KOPT-K1 (cell line): Measurements from ENCODE around the gene AR.

ENCODE experiments used
- H3K27ac ChIP-seq: fragments of 200-600 bp; sonication (generic); 2 replicates; pipeline ENCODE4 v1.5.1; 2016; ENCODE audit warnings: antibody characterized with exemption, mild to moderate bottlenecking, low read depth, low read length; ENCODE audit not compliant: poor library complexity, severe bottlenecking
- H3K36me3 ChIP-seq: fragments of 200-600 bp; sonication (generic); 2 replicates; pipeline ENCODE4 v1.5.1; 2017; ENCODE audit warnings: antibody characterized with exemption, mild to moderate bottlenecking, low read length, moderate library complexity; ENCODE audit not compliant: insufficient read depth
- H3K9me3 ChIP-seq: fragments of 200-600 bp; sonication (generic); 2 replicates; pipeline ENCODE4 v1.5.1; 2017; ENCODE audit warnings: antibody characterized with exemption, low read length, mild to moderate bottlenecking; ENCODE audit not compliant: insufficient read depth, poor library complexity, severe bottlenecking

The AR gene

DNA sequence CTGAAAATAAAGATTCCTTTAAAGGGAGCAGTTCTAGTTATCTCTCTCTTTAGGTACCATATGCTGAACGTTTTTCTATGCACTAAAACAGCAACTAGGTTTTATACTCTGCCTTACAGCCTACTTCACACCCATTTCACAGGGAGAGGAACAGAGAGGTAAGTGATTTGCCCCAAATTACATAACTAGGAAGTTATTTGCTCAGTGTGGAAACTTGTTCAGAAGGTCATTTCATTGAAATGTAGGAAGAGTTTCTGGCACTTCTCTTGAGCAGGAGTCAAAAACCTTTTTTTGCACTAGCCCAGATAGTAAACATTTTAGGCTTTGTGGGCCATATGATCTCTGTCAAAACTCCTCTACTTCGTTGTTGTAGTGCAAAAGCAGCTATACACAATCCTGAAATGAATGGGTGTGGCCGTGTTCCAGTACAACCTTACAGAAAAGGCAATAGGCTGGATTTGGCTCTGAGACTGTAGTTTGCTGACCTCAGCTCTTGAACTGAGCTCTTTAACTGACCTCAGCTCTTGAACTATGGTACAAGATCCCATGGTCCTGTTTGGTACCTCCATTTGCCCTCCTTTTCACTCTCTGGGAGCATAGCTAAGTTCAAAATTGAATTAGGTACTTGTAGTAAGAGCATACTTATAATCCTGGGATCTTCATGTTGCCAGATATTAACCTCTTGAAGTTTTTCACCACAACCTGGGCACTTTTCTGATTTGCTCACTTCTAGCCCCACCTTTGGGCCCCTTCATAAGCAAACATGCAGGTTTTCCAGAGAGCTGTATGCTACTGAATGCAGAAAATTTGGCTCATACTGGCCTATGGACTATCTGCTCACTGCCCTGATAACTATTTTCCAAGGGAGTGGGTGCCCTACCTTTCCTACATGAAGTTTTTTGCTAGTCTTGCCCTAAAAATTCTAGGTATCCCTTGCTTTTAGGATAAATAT, 53.3 kb downstream of the AR start:
- Histone ChIP-seq H3K36me3 (no peaks in the 10 kb centered on the region), H3K9me3 (no peaks in the 10 kb centered on the region), H3K27ac (no peak overlapping the region)

DNA sequence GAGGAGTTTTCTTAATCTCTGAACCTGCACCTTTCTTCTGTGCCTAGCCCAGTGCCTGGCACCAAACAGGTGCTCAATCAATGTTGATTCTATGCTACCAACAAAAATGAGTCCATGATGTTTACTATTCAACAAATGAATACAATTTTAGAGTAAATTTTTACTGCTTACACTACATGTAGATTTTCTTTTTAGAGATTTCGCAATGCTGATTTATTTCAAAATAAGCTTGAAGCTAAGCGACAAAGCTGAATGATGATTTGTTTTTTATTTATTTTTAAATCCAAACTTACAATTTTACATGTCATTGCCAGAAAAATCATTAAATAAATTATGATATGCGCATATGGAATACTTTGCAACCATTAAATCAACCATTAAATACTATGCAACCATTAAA, 55.7 kb downstream of the AR start:
- H3K27ac ChIP-seq = no peak overlapping the region
- no peaks in the 10 kb centered on the region for H3K36me3 ChIP-seq
- no peaks in the 10 kb centered on the region for H3K9me3 ChIP-seq

DNA sequence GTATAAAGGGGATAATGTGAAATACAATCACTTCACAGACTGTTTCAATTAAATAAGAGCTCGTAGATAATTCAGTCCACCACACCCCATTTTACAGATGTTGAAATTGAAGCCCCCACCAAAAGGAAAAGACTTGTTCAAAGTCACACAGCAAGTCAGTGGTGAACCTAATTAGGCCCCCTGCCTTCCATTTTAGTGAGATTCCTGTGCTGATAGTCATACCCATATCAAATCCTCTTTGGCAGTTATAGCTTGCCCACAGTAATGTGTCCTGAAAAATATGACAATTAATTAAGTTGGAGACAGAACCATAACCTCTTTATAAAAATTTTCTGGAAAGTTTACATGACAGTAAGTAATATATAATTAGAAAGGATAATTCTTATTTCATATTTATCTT, 58.0 kb downstream of the AR start:
- Histone ChIP-seq H3K27ac (no peak overlapping the region), H3K9me3 (no peaks in the 10 kb centered on the region), H3K36me3 (no peaks in the 10 kb centered on the region)

DNA sequence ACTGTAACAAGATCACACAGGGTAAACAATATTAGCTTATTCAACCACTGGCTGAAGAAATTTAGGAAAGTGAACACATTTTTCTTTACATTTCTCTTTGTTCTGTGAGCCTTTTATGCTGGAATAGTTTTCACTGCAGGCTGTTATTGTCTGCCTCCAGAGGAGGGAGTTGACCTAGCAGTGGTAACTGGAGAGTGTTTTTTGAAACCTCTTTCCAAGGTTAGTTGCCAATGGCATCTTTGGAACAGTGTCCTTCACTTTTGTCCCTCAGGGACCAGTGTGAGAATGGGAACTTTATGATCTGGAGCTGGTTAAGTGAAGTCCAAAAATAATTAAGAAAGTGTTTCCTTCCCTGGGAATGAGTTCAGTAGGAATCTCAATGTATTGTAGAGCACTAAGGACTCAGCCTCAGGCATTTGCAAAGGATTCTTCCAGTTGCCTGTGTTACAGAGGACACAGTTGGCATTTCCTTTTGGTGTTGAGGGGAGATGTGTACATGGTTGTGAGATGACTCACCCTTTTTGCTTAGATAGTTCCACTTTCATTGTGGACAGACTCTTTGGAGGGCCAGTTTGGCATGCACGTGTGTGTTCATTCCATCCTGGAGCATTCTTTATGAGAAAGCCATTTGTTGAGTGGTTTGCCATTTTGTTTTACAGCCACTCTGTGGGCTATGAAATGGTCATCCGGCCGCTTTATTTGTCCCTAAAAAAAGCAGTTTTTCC, 61.3 kb downstream of the AR start:
- Histone ChIP-seq H3K9me3 (no peaks in the 10 kb centered on the region), H3K27ac (no peak overlapping the region), H3K36me3 (no peaks in the 10 kb centered on the region)

DNA sequence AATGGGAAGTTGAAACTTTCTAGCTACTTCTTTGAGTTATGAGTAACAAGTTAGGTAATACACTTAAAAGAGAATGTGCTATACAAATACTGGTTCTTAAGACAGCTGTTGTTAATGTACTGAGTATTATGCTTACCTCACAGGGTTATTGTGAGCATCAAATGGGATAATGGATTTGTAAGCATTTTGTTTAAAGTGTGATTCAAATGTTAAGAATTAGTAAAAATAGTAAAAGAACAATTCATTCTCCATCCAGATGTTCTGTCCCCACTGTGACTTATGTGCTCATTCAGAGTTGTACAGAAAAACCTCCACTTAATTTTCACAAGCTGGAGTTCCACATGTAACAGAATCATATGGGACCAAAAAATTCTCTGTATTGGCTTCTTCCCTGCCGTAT, 63.6 kb downstream of the AR start:
- Histone ChIP-seq H3K36me3 (no peaks in the 10 kb centered on the region), H3K27ac (no peak overlapping the region)

DNA sequence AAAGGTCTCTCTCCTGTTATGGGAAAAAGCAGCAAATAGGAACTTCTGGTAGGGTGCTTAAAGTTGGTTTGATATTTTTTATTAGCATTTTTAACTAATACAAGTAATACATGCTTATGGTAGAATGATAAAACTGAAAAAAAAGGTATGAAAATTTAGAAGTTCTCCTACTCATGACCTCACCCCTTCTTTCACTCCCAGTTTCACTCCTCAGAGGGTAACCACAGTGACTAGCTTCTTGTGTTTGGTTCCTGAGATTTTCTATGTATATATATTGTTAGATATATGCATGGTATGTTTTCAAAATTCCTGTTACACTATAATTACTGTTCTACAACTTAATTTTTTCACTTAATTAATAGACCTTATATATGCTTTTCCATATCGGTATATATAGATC, 66.5 kb downstream of the AR start:
- no peak overlapping the region for H3K27ac ChIP-seq
- H3K9me3 ChIP-seq = no peaks in the 10 kb centered on the region
- H3K36me3 ChIP-seq = no peaks in the 10 kb centered on the region

More for the DNA sequence above, 63.6 kb downstream of the AR start:
- no peaks in the 10 kb centered on the region for H3K9me3 ChIP-seq

DNA sequence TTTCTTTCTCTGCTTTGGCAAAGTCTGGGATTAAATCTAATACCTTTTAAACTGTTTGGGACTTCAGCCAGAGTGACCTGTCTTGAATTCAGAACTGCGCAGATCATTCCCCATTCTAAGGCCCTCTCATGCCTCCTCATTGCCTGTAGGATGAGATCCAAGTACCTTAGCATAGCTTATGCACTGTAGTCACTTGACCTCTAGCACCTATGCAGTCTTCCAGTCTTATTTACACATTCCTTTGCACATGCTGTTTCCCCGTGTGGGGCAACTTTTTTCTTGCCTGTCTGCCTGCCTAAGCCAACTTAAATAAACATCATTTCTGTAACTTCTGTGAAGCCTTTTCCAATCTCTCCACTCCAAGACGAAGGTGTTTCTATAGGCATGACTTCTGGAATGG, 68.4 kb downstream of the AR start:
- no peak overlapping the region for H3K27ac ChIP-seq
- H3K9me3 ChIP-seq = no peaks in the 10 kb centered on the region
- no peaks in the 10 kb centered on the region for H3K36me3 ChIP-seq

DNA sequence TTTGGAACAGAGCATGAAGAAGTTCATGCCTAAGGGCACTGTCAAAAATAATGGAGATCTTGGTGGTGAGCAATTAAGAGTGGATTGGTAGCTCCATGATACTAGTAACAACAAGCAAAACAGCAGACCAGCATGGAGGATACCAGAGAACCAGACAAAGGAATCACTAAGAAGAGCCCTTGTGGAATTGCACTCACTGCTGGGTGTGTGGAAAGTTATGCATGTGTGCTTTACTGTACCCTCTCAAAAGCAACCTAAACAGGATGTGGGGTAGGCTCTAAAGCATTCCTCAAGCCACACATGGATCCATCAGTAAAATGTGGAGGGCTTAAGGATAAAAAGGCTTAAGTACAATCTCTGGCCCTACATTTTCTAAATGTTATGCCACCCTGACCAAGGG, 69.5 kb downstream of the AR start:
- H3K36me3 ChIP-seq = no peaks in the 10 kb centered on the region
- no peaks in the 10 kb centered on the region for H3K9me3 ChIP-seq
- no peak overlapping the region for H3K27ac ChIP-seq

DNA sequence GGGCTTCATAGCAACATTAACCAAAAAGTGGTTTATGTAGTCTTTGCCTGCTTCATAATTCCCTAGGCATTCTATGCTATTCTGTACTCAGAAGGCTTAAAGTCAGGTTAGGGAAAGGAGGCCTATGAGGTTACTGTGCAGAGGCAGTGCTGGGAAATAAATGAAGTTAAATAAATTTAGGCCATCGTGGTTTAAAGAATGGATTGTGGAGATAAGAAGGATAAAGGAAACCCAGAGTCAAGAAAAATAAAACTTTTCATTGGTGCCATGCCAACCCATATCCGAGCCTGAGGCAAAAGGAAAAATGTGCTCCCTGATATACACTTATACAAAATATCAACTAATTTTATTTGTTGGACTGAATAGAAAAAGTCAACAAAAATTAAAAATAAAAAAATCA, 70.2 kb downstream of the AR start:
- H3K9me3 ChIP-seq = no peaks in the 10 kb centered on the region
- H3K36me3 ChIP-seq = no peaks in the 10 kb centered on the region
- H3K27ac ChIP-seq = no peak overlapping the region

DNA sequence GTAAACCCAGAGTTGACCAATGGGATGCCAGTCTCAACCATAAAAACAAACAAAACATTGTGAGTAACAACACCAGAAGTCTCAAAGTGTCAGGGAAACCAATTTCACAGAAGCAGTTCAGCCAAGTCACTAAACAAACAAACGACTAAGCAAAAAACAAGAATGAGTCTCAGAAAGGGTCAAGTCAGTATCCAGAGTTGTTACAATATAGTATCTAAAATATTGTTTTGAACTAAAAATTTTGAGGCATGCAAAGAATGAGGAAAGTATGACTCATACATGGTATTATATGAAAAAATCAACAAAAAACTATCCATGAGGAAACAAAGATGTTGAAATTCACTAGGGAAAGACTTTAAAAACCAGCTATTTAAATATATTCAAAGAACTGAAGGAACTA, 70.6 kb downstream of the AR start:
- H3K27ac ChIP-seq = no peak overlapping the region
- no peaks in the 10 kb centered on the region for H3K9me3 ChIP-seq
- H3K36me3 ChIP-seq = no peaks in the 10 kb centered on the region

DNA sequence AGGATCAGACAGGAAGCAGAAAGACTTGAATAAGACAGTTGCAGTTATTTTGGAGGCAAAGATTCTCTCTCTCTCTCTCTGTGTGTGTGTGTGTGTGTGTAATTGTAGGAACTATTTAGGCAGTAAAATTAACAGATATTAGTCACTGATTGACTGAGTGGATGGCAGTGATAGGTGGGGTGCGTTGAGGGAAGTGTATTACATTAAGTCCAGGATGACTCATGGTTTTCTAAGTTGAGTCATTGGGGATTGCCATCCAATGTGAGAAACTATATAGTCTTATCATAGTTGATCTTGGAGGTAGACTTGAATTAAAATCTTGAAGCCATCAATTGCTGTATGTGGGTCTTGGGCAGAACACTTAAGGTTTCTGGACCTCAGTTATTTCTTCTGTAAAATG, 75.4 kb downstream of the AR start:
- H3K27ac ChIP-seq = no peak overlapping the region
- no peaks in the 10 kb centered on the region for H3K36me3 ChIP-seq
- no peaks in the 10 kb centered on the region for H3K9me3 ChIP-seq

DNA sequence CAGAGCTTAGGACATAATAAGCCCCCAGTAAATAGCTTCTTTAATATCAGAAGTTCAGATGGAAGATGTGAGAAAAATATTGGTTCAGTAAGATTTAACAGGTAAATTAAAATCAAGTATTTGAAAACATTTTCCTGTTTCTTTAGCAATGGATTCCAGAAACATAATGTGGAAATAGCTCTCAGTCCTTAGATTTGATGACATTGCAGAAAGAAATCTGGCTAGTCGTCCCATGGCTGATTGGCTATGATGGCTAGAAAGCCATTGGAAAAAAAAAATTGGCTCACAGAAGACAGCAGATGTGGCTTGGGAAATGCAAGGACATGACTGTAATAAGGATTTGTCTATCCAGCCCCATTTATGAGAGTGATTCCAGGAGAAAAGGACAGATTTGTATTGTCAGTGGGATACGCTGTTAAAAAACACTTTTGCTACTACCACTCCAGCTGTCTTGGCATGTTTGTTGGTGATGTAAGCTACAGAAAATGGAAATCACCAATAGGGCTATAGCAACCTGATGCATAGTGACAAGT, 78.3 kb downstream of the AR start:
- Histone ChIP-seq H3K27ac (no peak overlapping the region), H3K36me3 (no peaks in the 10 kb centered on the region), H3K9me3 (no peaks in the 10 kb centered on the region)

DNA sequence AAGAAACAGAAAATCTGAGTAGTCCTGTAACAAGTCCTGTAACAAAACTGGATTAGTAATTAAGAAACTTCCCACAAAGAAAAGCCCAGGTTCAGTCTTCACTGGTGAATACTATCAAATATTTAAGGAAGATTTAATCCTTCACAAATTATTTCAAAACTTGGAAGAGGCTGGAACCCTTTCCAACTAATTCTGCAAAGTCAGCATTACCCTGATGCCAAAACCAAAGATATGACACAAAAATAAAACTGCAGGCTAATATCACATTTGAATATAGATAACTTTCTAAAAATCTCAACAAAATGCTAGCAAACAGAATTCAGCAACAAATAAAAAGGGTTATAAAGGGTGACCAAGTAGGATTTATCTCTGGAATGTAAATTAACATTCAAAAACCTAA, 80.5 kb downstream of the AR start:
- Histone ChIP-seq H3K36me3 (no peaks in the 10 kb centered on the region), H3K9me3 (no peaks in the 10 kb centered on the region), H3K27ac (no peak overlapping the region)

DNA sequence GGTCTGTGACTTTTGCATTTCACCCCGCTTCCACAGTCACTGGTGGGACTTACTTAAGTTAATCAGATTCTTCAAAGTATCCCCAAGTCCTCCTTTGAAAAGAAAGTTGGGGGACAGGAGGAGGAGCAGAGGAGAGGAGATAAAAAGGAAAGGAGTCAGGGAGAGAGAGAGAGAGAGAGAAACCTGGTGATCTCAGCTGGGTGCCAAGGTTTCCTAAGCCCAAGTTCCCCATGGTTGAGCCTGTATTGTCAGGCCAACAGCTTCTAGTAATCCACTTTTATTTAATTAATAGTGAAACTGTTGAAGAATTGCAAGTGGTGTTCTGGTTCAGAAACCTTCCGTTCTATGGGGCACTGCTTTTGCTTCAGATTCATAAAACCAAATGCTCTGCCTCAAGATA, 91.6 kb downstream of the AR start:
- no peaks in the 10 kb centered on the region for H3K36me3 ChIP-seq
- H3K27ac ChIP-seq = no peak overlapping the region
- no peaks in the 10 kb centered on the region for H3K9me3 ChIP-seq

DNA sequence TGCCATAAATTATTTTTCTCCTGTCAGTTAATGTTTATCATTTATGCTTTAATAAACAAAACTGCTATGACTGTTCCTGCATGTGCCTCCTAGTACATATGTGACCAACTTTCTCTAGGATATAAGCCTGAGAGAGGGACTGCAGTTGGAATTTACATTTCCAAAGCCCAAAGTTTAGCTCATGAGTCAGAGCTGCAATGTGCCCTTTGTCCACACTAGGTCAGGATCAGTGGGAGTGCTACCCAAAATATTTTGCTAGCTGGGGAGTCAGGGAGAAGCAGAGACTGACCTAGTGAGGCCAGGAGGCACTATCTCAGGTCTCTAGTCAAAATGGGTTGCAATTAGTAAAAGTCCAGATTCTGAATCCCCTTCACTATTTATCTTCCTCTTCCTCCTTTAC, 92.7 kb downstream of the AR start:
- Histone ChIP-seq H3K9me3 (no peaks in the 10 kb centered on the region), H3K36me3 (no peaks in the 10 kb centered on the region), H3K27ac (no peak overlapping the region)
